Natural killer cell (primary cell): Measurements from ENCODE around the gene GRHL1. TPM values are rescaled to one million over a fixed set of nuclear protein-coding genes. Genes with fewer than 3 reads are reported as not detected.
"Not testable (repeated sequence)": the region's sequence is repeated elsewhere in the genome, so short reads cannot be mapped to it uniquely, and the experiment has no call there.

Experiments used
- ATAC-seq, 3 donors: fragments of 150-1000 bp in 2 of 3; fragments of 200-7000 bp in 1 of 3; cut with Tn5 transposase; 1 replicate in 1 of 3; 2 replicates in 2 of 3; pipeline ENCODE4 v1.10.0; 2021; ENCODE audit warnings: mild to moderate bottlenecking in 2 of 3, moderate library complexity in 2 of 3
- DNase-seq, 2 donors: peaks; one replicate each; pipeline versions ENCODE4 v3.0.0 to v3.0.0-alpha.2; 2013 to 2021; ENCODE audit warnings: mixed read lengths in 1 of 2
- H3K27ac ChIP-seq: one replicate; pipeline ENCODE4 v1.5.1; 2013; ENCODE audit warnings: mild to moderate bottlenecking, low read length
- H3K27me3 ChIP-seq: one replicate; pipeline ENCODE4 v1.6.1; 2013; ENCODE audit warnings: low read length; ENCODE audit not compliant: control insufficient read depth, insufficient read depth
- H3K36me3 ChIP-seq: one replicate; pipeline ENCODE4 v1.6.1; 2013; ENCODE audit warnings: low read length; ENCODE audit not compliant: control insufficient read depth, insufficient read depth
- H3K4me1 ChIP-seq: one replicate; pipeline ENCODE4 v1.6.1; 2013; ENCODE audit warnings: low read length; ENCODE audit not compliant: control insufficient read depth, insufficient read depth
- H3K4me3 ChIP-seq: one replicate; pipeline ENCODE4 v1.5.1; 2013; ENCODE audit warnings: low read length
- H3K9me3 ChIP-seq: one replicate; pipeline ENCODE4 v1.6.1; 2013; ENCODE audit warnings: low read length; ENCODE audit not compliant: control insufficient read depth, insufficient read depth
- H3K27ac Mint-ChIP-seq, 2 donors: one replicate each; pipeline ENCODE4 v1.8.0; 2022; ENCODE audit warnings: mild to moderate bottlenecking in 2 of 2, mixed read lengths in 2 of 2, moderate library complexity in 1 of 2
- H3K27me3 Mint-ChIP-seq, 2 donors: one replicate each; pipeline ENCODE4 v1.8.0; 2022; ENCODE audit warnings: low read depth in 2 of 2, mixed read lengths in 2 of 2
- H3K36me3 Mint-ChIP-seq: one replicate; pipeline ENCODE4 v1.8.0; 2022; ENCODE audit warnings: mixed read lengths
- H3K4me1 Mint-ChIP-seq, 2 donors: one replicate each; pipeline ENCODE4 v1.8.0; 2022; ENCODE audit warnings: mixed read lengths in 2 of 2
- H3K4me3 Mint-ChIP-seq: one replicate; pipeline ENCODE4 v1.8.0; 2022; ENCODE audit warnings: mild to moderate bottlenecking, moderate library complexity, mixed read lengths
- H3K9me3 Mint-ChIP-seq, 2 donors: one replicate each; pipeline ENCODE4 v1.8.0; 2022; ENCODE audit warnings: mixed read lengths in 2 of 2
- CTCF ChIP-seq: fragments of 200-600 bp; IDR thresholded peaks from one replicate; pipeline ENCODE4 v1.8.0; 2022; ENCODE audit warnings: antibody characterized with exemption
- WGBS: methylation state at CpG from one replicate; pipeline ENCODE4 v1.1.7; 2013; ENCODE audit warnings: missing lambda C conversion rate; ENCODE audit not compliant: insufficient coverage; 5-methylcytosine and 5-hydroxymethylcytosine counted together
- intact Hi-C: fragments of 100-400 bp; cut with micrococcal nuclease; formaldehyde crosslinking; loops from one replicate; pipeline ENCODE4 v1.14.2; 2022
- total RNA-seq, 4 donors: library from RNA; stranded (reverse); fragments of 120-200 nt in 1 of 4; gene quantifications; one replicate each; pipeline versions ENCODE4 v1.2.3 to v1.2.4, GENCODE V29; 2013 to 2022

Gene GRHL1
- total RNA-seq, 3 donors from 2014 or later (not counting 1 experiment from before 2014, with no cell fraction given): 1.6 to 3.6 (median 3.2) TPM

DNA sequence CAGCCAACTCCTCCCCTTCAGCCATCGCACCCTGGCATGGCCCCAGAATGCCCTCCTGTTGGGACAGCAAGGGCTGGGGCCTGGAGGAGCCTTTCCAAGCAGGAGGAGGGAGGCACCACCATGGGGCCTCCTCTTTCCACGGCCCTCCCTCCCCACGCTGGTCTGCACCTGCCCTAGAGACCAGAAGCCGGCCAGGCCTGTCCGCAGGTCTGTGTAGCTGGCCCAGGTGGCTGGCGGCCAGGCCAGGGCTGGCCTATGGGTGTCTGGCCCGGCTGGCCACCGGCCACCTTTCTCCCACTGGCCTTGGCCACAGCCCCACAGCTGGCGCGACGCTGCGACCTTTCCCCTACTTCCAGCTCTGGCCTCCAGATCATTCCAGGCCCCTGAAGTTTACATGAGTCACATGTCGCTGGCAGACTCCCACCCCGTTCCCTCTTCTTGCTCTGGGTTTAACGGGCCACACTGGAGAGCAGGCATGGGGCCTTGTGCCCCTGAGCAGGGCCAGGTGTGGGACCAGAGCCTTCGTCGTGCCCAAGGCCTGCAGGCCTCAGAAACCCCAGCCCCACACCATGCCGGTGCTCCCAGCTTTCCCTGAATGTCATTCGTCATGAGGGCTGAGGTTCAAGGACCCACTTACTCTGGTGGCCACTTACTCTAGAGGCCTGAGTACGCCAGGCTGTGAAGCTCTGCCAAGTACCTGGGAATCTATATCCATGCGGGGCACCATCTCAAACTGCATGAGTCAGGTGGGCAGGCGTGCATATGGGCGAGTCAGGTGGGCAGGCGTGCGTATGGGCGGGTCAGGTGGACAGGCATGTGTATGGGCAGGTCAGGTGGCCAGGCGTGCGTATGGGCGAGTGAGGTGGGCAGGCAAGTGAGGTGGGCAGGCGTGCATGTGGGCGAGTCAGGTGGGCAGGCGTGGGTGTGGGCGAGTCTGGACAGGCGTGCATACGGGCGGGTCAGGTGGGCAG, 58.6 kb downstream of the GRHL1 start:
- H3K27me3 Mint-ChIP-seq: peaks cover 0 to 5% of the 10 kb centered on the region in 2 donors
- no peak for TF ChIP-seq CTCF
- Histone ChIP-seq H3K4me3 (no peak overlapping the region), H3K4me1 (peaks cover 5% of the 10 kb centered on the region), H3K27ac (no peak overlapping the region), H3K9me3 (no peaks in the 10 kb centered on the region), H3K36me3 (no peaks in the 10 kb centered on the region), H3K27me3 (peaks cover 7% of the 10 kb centered on the region)
- intact Hi-C loops: no loop called here
- DNase-seq (no peak), ATAC-seq (no peak)
- H3K36me3 Mint-ChIP-seq: no peaks in the 10 kb centered on the region
- H3K27ac Mint-ChIP-seq: no peak overlapping the region
- 96% methylated on average over 36 of the region's 36 CpGs for WGBS
- no peak overlapping the region for H3K4me3 Mint-ChIP-seq
- peaks cover 0 to 12% of the 10 kb centered on the region in 2 donors for H3K4me1 Mint-ChIP-seq
- H3K9me3 Mint-ChIP-seq: no peaks in the 10 kb centered on the region

DNA sequence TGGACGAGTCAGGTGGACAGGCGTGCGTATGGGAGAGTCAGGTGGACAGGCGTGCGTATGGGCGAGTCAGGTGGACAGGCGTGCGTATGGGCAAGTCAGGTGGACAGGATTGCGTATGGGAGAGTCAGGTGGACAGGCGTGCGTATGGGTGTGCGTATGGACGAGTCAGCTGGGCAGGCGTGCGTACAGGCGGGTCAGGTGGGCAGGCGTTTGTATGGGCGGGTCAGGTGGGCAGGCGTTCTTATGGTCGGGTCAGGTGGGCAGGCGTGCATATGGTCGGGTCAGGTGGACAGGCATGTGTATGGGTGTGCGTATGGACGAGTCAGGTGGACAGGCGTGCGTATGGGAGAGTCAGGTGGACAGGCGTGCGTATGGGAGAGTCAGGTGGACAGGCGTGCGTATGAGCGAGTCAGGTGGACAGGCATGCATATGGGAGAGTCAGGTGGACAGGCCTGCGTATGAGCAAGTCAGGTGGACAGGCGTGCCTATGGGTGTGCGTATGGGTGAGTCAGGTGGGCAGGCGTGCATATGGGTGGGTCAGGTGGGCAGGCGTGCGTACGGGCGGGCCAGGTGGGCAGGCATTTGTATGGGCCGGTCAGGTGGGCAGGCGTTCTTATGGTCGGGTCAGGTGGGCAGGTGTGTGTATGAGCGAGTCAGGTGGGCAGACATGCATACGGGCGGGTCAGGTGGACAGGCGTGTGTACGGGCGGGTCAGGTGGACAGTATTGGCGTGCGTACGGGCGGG, 59.5 kb downstream of the GRHL1 start:
- H3K4me3 ChIP-seq, H3K27ac Mint-ChIP-seq, H3K9me3 Mint-ChIP-seq, H3K4me3 Mint-ChIP-seq, H3K27me3 Mint-ChIP-seq, H3K36me3 ChIP-seq, H3K27me3 ChIP-seq, H3K36me3 Mint-ChIP-seq, DNase-seq, H3K4me1 ChIP-seq, ATAC-seq, H3K27ac ChIP-seq, H3K9me3 ChIP-seq, intact Hi-C loops: not testable (repeated sequence)
- H3K4me1 Mint-ChIP-seq: peaks cover 0 to 12% of the 10 kb centered on the region in 2 donors
- WGBS: 97% methylated on average over 52 of the region's 52 CpGs

DNA sequence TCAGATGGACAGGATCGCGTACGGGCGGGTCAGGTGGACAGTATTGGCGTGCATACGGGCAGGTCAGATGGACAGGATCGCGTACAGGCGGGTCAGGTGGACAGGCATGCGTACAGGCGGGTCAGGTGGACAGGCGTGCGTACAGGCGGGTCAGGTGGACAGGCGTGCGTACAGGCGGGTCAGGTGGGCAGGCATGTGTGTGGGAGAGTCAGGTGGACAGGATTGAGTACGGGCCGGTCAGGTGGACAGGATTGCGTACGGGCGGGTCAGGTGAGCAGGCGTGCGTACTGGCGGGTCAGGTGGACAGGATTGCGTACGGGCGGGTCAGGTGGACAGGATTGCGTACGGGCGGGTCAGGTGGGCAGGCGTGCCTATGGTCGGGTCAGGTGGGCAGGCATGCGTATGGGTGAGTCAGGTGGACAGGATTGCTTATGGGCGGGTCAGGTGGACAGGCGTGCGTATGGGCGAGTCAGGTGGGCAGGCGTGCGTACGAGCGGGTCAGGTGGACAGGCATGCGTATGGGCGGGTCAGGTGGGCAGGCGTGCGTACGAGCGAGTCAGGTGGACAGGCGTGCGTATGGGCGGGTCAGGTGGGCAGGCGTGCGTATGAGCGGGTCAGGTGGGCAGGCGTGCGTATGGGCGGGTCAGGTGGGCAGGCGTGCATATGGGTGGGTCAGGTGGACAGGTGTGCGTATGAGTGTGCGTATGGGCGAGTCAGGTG, 60.3 kb downstream of the GRHL1 start:
- WGBS: 92% methylated on average over 46 of the region's 61 CpGs
- ATAC-seq, H3K27me3 Mint-ChIP-seq, H3K4me3 ChIP-seq, intact Hi-C loops, H3K27ac Mint-ChIP-seq, H3K36me3 ChIP-seq, H3K27ac ChIP-seq, H3K36me3 Mint-ChIP-seq, H3K9me3 ChIP-seq, H3K27me3 ChIP-seq, H3K4me1 ChIP-seq, DNase-seq, H3K4me3 Mint-ChIP-seq, H3K9me3 Mint-ChIP-seq, H3K4me1 Mint-ChIP-seq: not testable (repeated sequence)

GRCh38 chr2:10012366-10012962, 61.0 kb downstream of the GRHL1 start:
- H3K9me3 ChIP-seq, H3K4me3 Mint-ChIP-seq, H3K36me3 Mint-ChIP-seq, DNase-seq, H3K36me3 ChIP-seq, H3K4me1 ChIP-seq, H3K27ac Mint-ChIP-seq, H3K27ac ChIP-seq, H3K9me3 Mint-ChIP-seq, intact Hi-C loops, H3K27me3 Mint-ChIP-seq, H3K4me1 Mint-ChIP-seq, H3K4me3 ChIP-seq, ATAC-seq, H3K27me3 ChIP-seq: not testable (repeated sequence)
- 97% methylated on average over 34 of the region's 37 CpGs for WGBS
